C4-2B (cell line): ENCODE data around the gene KIFBP.
"Not testable (repeated sequence)": the region's sequence is repeated elsewhere in the genome, so short reads cannot be mapped to it uniquely, and the experiment has no call there.

ENCODE experiments used
- H3K27ac ChIP-seq: fragments of 450-650 bp; 2 replicates; pipeline ENCODE4 v1.5.1; 2017
- CTCF ChIP-seq: fragments of 450-650 bp; conservative IDR thresholded peaks from 2 replicates; pipeline ENCODE4 v1.5.1; 2017; ENCODE audit warnings: mild to moderate bottlenecking
- ZFX ChIP-seq: fragments of 450-650 bp; IDR thresholded peaks from 2 replicates; pipeline ENCODE4 v1.6.1; 2017

The KIFBP gene

DNA sequence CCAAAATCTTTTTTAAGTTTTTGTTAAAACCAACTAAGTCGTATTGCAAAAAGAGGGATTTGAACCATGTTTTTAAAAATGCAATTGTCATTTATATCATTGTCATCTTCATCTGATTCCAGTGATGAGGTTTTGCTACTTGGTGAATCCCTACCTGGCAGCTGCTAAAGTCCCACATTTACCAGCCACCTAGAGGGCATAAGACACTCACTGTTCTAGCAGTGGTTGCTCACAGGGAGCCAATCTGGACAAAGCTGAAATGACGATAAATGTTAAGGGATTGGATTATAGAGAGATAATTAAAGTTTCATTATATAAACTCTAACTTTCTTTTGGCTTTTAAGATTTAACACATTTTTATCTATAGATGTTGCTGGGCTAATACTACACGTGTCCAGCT is 18.7 kb downstream of the KIFBP start:
- TF ChIP-seq CTCF (no peak), ZFX (no peak)
- H3K27ac ChIP-seq = no peak overlapping the region

DNA sequence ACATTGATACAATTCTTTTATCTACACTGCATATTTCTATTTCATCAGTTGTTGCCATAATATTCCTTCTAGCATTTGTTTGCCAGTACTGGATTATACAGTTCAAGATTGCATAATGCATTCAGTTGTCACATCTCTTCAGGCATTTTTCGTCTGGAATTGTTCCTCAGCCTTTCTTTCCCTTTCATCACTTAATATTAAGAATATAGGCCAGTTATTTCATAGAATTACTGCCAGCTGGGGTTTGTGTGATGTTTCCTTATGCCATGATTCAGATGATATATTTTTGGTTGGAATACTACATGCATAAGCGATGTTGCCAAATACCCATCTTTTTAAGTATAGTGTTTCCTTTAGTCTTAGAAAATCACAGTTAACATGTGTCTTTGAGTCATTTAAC is 20.8 kb downstream of the KIFBP start:
- TF ChIP-seq ZFX = no peak
- no peak for TF ChIP-seq CTCF
- H3K27ac ChIP-seq = no peak overlapping the region

DNA sequence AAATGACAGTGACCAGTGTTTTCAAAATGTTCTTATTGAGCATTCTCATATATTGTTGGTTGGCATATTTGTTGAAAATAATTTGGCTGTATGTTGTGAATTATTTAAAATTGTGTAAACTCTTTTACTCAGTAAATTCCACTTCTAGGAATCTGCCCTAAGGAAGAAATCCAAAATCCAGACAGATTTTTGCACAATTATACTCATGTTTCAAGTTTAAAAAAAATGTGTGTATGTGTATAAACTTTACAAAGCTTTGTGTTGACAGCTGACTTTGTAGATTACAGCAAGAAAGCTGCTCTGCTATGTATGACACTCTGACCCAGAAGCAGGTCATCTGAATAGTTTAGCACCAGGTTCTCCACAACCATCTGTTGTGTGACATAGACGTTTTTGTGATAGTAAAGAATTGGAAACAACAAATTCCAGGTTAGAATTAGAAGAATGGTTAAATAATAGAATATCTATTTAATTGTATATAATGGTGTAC is 21.6 kb downstream of the KIFBP start:
- TF ChIP-seq CTCF = no peak
- TF ChIP-seq ZFX = no peak
- H3K27ac ChIP-seq = no peak overlapping the region

GRCh38 chr10:69012778-69013177 is 24.2 kb downstream of the KIFBP start:
- H3K27ac ChIP-seq = not testable (repeated sequence)

- TF ChIP-seq CTCF (no peak), ZFX (no peak)
- H3K27ac ChIP-seq = no peak overlapping the region
Measured at GRCh38 chr10:69014171-69014570, 25.6 kb downstream of the KIFBP start.

GRCh38 chr10:69018613-69019012 is 30.0 kb downstream of the KIFBP start:
- TF ChIP-seq ZFX (no peak), CTCF (no peak)
- no peak overlapping the region for H3K27ac ChIP-seq

- H3K27ac ChIP-seq = no peak overlapping the region
- TF ChIP-seq ZFX (no peak), CTCF (no peak)
Measured at GRCh38 chr10:69022611-69023010, 34.0 kb downstream of the KIFBP start.

GRCh38 chr10:69025370-69025896 is 36.8 kb downstream of the KIFBP start:
- TF ChIP-seq CTCF (no peak), ZFX (no peak)
- no peak overlapping the region for H3K27ac ChIP-seq
